HepG2 (cell line): ENCODE results near the gene TMEM107. TPM values are rescaled to one million over a fixed set of nuclear protein-coding genes. Genes with fewer than 3 reads are reported as not detected.
A peak's percentile ranks its signal among the peaks of the same experiment; 100 is the strongest.

Experiments
- DMTF1 ChIP-seq: sonication (generic); formaldehyde crosslinking; IDR thresholded peaks from 2 replicates; pipeline ENCODE4 v1.4.0; 2020; ENCODE audit warnings: mild to moderate bottlenecking, missing genetic modification reagents
- FOXO4 ChIP-seq: sonication (generic); formaldehyde crosslinking; conservative IDR thresholded peaks from 2 replicates; pipeline ENCODE4 v1.8.1; 2023; ENCODE audit warnings: missing genetic modification reagents
- MXD3 ChIP-seq: IDR thresholded peaks from 2 replicates; pipeline ENCODE4 v1.6.1; 2016; ENCODE audit warnings: mild to moderate bottlenecking, missing biosample characterization, missing genetic modification reagents
- NBN ChIP-seq: fragments of 450-650 bp; conservative IDR thresholded peaks from 2 replicates; pipeline ENCODE4 v1.6.1; 2017
- RBM22 ChIP-seq: fragments of 200-400 bp; formaldehyde crosslinking; optimal IDR thresholded peaks from 2 replicates; pipeline ENCODE3; 2017; ENCODE audit warnings: mild to moderate bottlenecking, low read length, moderate library complexity
- SAFB2 ChIP-seq: sonication (generic); formaldehyde crosslinking; IDR thresholded peaks from 2 replicates; pipeline ENCODE4 v1.5.1; 2020; ENCODE audit warnings: missing genetic modification reagents, low read depth, mild to moderate bottlenecking, borderline replicate concordance
- SOX13 ChIP-seq, 3 experiments: fragments of 450-650 bp in 1 of 3; sonication (generic) in 1 of 3; formaldehyde crosslinking in 1 of 3; IDR thresholded peaks in 2 of 3; conservative IDR thresholded peaks in 1 of 3; 2 replicates each; pipeline versions ENCODE4 v1.5.0 to v1.6.1; 2016 to 2020; ENCODE audit warnings: antibody characterized with exemption in 1 of 3, mild to moderate bottlenecking in 1 of 3, missing compliant biosample characterization in 1 of 3, missing genetic modification reagents in 1 of 3, moderate library complexity in 1 of 3
- SPEN ChIP-seq: sonication (generic); formaldehyde crosslinking; IDR thresholded peaks from 2 replicates; pipeline ENCODE4 v1.5.1; 2020; ENCODE audit warnings: low read depth, mild to moderate bottlenecking, missing genetic modification reagents
- ZNF230 ChIP-seq: sonication (generic); formaldehyde crosslinking; IDR thresholded peaks from 2 replicates; pipeline ENCODE4 v1.4.0; 2020; ENCODE audit warnings: mild to moderate bottlenecking, missing genetic modification reagents
- ZNF280B ChIP-seq: sonication (generic); formaldehyde crosslinking; IDR thresholded peaks from 2 replicates; pipeline ENCODE4 v1.5.0; 2020; ENCODE audit warnings: missing genetic modification reagents, mild to moderate bottlenecking, borderline replicate concordance
- ZNF30 ChIP-seq: sonication (generic); formaldehyde crosslinking; IDR thresholded peaks from 2 replicates; pipeline ENCODE4 v1.5.0; 2020; ENCODE audit warnings: mild to moderate bottlenecking, missing genetic modification reagents
- ZNF343 ChIP-seq: sonication (generic); formaldehyde crosslinking; IDR thresholded peaks from 2 replicates; pipeline ENCODE4 v1.4.0; 2020; ENCODE audit warnings: mild to moderate bottlenecking, missing genetic modification reagents
- ZNF543 ChIP-seq: sonication (generic); formaldehyde crosslinking; IDR thresholded peaks from 2 replicates; pipeline ENCODE4 v1.4.0; 2020; ENCODE audit warnings: mild to moderate bottlenecking, missing genetic modification reagents
- ZNF574 ChIP-seq: sonication (generic); formaldehyde crosslinking; IDR thresholded peaks from 2 replicates; pipeline ENCODE4 v1.4.0; 2020; ENCODE audit warnings: missing genetic modification reagents
- ZNF747 ChIP-seq: sonication (generic); formaldehyde crosslinking; IDR thresholded peaks from 2 replicates; pipeline ENCODE4 v1.8.1; 2023; ENCODE audit warnings: missing genetic modification reagents, mild to moderate bottlenecking, borderline replicate concordance
- ZSCAN31 ChIP-seq: sonication (generic); formaldehyde crosslinking; IDR thresholded peaks from 2 replicates; pipeline ENCODE4 v1.5.0; 2020; ENCODE audit warnings: low read depth, mild to moderate bottlenecking, missing genetic modification reagents
- ZXDC ChIP-seq: sonication (generic); formaldehyde crosslinking; IDR thresholded peaks from 2 replicates; pipeline ENCODE4 v1.5.0; 2020; ENCODE audit warnings: mild to moderate bottlenecking, missing genetic modification reagents
- polyA plus RNA-seq, 8 experiments: library from polyadenylated mRNA; depleted of rRNA in 3 of 8; stranded (reverse) in 7 of 8; unstranded in 1 of 8; fragments of >200 nt; fragmentation: Illumina TruSeq in 4 of 8; extraction: Trizol in 4 of 8; gene quantifications; 2 replicates each; pipeline versions ENCODE4 v1.2.1 to v1.2.3, GENCODE V29; 2011 to 2016; ENCODE audit warnings: low read depth in 4 of 8, missing spikeins in 1 of 8, mixed read lengths in 1 of 8; ENCODE audit not compliant: insufficient read depth in 1 of 8
- total RNA-seq, 5 experiments: library from RNA; depleted of rRNA; stranded (reverse); fragments of >200 nt; fragmentation: Illumina TruSeq; extraction: Trizol; gene quantifications; 2 replicates each; pipeline ENCODE4 v1.2.3, GENCODE V29; 2016; ENCODE audit warnings: low read depth in 1 of 5

TMEM107 gene
- total and polyA plus RNA-seq, 2 of the 13 experiments (the other 11 are each of a cell fraction or from before 2014, with no cell fraction given), result 7.2 to 15.3 TPM

GRCh38 chr17:8186446-8186786, 10.2 kb upstream of the TMEM107 start (continued):
- TF ChIP-seq ZNF574 (CRISPR knock-in tag), result no peak; the same call in 1 of the 2 replicates
- TF ChIP-seq RBM22, result no peak
- no peak for TF ChIP-seq SAFB2 (CRISPR knock-in tag)
- no peak for TF ChIP-seq SPEN (CRISPR knock-in tag)
- TF ChIP-seq ZNF280B (CRISPR knock-in tag), result no peak
- peak; percentile 57; the same call in 1 of the 2 replicates for TF ChIP-seq ZSCAN31 (CRISPR knock-in tag)
- TF ChIP-seq ZXDC (CRISPR knock-in tag), result peak; percentile 82; the same call in 1 of the 2 replicates
- no peak for TF ChIP-seq NBN
- TF ChIP-seq ZNF30 (CRISPR knock-in tag), result no peak
- TF ChIP-seq DMTF1 (CRISPR knock-in tag), result no peak
- TF ChIP-seq ZNF343 (CRISPR knock-in tag), result no peak
- 0 out of 2 replicates have a peak, but pooled peaks have one; percentile 18 for TF ChIP-seq ZNF747 (CRISPR knock-in tag)
- TF ChIP-seq SOX13 (IDR thresholded peaks at IDR 0.05), result 0 out of 2 replicates have a peak, but pooled peaks have one; percentile 37
- no peak for TF ChIP-seq SOX13 (CRISPR knock-in tag; conservative IDR thresholded peaks at IDR 0.05 in 1 of 2, IDR thresholded peaks at IDR 0.05 in 1 of 2)
- no peak for TF ChIP-seq FOXO4 (CRISPR knock-in tag)
- TF ChIP-seq ZNF543 (CRISPR knock-in tag), result peak; percentile 57; the same call in 1 of the 2 replicates
- TF ChIP-seq MXD3 (CRISPR knock-in tag), result no peak
- no peak; the same call in 1 of the 2 replicates for TF ChIP-seq ZNF230
